T-helper 2 cell treated with Interferon-gamma antibody and Interleukin-4, amounts not matched to agents 5 μg/mL and 100 μg/mL, for 36 hours (primary cell): ENCODE data around the gene RMND1.

Source experiments
- DNase-seq: peaks from one replicate; pipeline ENCODE4 v3.0.0; 2021; ENCODE audit warnings: low spot score
- H3K27ac Mint-ChIP-seq: one replicate; pipeline ENCODE4 v1.8.0; 2021; ENCODE audit warnings: mild to moderate bottlenecking, mixed read lengths
- H3K27me3 Mint-ChIP-seq: one replicate; pipeline ENCODE4 v1.8.0; 2021; ENCODE audit warnings: low read depth, mixed read lengths
- H3K36me3 Mint-ChIP-seq: one replicate; pipeline ENCODE4 v1.8.0; 2021; ENCODE audit warnings: low read depth, mixed read lengths
- H3K4me1 Mint-ChIP-seq: one replicate; pipeline ENCODE4 v1.8.0; 2021; ENCODE audit warnings: low read depth, mixed read lengths
- H3K4me3 Mint-ChIP-seq: one replicate; pipeline ENCODE4 v1.8.0; 2022; ENCODE audit warnings: mild to moderate bottlenecking, moderate library complexity, mixed read lengths
- H3K9me3 Mint-ChIP-seq: one replicate; pipeline ENCODE4 v1.8.0; 2021; ENCODE audit warnings: mixed read lengths

RMND1 gene

GRCh38 chr6:151451950-151452749, at the start of gene RMND1:
Gene RMND1, minus strand, starts transcription at chr6:151452126. Its CDS starts 6,315 bp downstream, at chr6:151445811.
- peak; percentile 100 for DNase-seq
- peak within 1 kb of the TSS; percentile 91 for H3K4me3 Mint-ChIP-seq
- peaks cover 28% of the 10 kb centered on the region for H3K4me1 Mint-ChIP-seq
- peaks cover 3% of the 10 kb centered on the region for H3K27me3 Mint-ChIP-seq
- H3K9me3 Mint-ChIP-seq, result no peaks in the 10 kb centered on the region
- peak within 1 kb of the TSS; percentile 92 for H3K27ac Mint-ChIP-seq
- peaks cover 9% of the 10 kb centered on the region for H3K36me3 Mint-ChIP-seq

GRCh38 chr6:151499551-151499950, 47.6 kb upstream of the RMND1 start:
- no peaks in the 10 kb centered on the region for H3K9me3 Mint-ChIP-seq
- H3K4me3 Mint-ChIP-seq, result no peak overlapping the region
- H3K36me3 Mint-ChIP-seq, result no peaks in the 10 kb centered on the region
- peaks cover 13% of the 10 kb centered on the region for H3K4me1 Mint-ChIP-seq
- H3K27me3 Mint-ChIP-seq, result peaks cover 43% of the 10 kb centered on the region
- H3K27ac Mint-ChIP-seq, result no peak overlapping the region
- no peak for DNase-seq

GRCh38 chr6:151498327-151498726, 46.4 kb upstream of the RMND1 start:
- H3K4me1 Mint-ChIP-seq, result peaks cover 19% of the 10 kb centered on the region
- H3K27ac Mint-ChIP-seq, result no peak overlapping the region
- no peaks in the 10 kb centered on the region for H3K9me3 Mint-ChIP-seq
- DNase-seq, result no peak
- H3K27me3 Mint-ChIP-seq, result peaks cover 50% of the 10 kb centered on the region
- H3K36me3 Mint-ChIP-seq, result no peaks in the 10 kb centered on the region
- H3K4me3 Mint-ChIP-seq, result no peak overlapping the region

- Mint-ChIP-seq H3K4me3 (no peak overlapping the region), H3K36me3 (no peaks in the 10 kb centered on the region), H3K4me1 (peaks cover 22% of the 10 kb centered on the region), H3K27ac (no peak overlapping the region), H3K27me3 (peaks cover 55% of the 10 kb centered on the region), H3K9me3 (no peaks in the 10 kb centered on the region)
- no peak for DNase-seq
These were observed 46.0 kb upstream of the RMND1 start for GRCh38 chr6:151497905-151498304.

- peak overlapping the region; percentile 21 for H3K4me3 Mint-ChIP-seq
These were observed 43.5 kb upstream of the RMND1 start for GRCh38 chr6:151495380-151495779.

GRCh38 chr6:151494936-151495320, 43.0 kb upstream of the RMND1 start:
- peak overlapping the region; percentile 71 for H3K4me3 Mint-ChIP-seq
- no peak for DNase-seq
- no peaks in the 10 kb centered on the region for H3K36me3 Mint-ChIP-seq
- no peak overlapping the region for H3K27ac Mint-ChIP-seq
- peaks cover 19% of the 10 kb centered on the region for H3K4me1 Mint-ChIP-seq
- H3K27me3 Mint-ChIP-seq, result peaks cover 63% of the 10 kb centered on the region
- H3K9me3 Mint-ChIP-seq, result no peaks in the 10 kb centered on the region

More at GRCh38 chr6:151495380-151495779, 43.5 kb upstream of the RMND1 start:
- peaks cover 64% of the 10 kb centered on the region for H3K27me3 Mint-ChIP-seq
- DNase-seq, result no peak
- no peaks in the 10 kb centered on the region for H3K36me3 Mint-ChIP-seq
- H3K4me1 Mint-ChIP-seq, result peaks cover 22% of the 10 kb centered on the region
- no peak overlapping the region for H3K27ac Mint-ChIP-seq
- no peaks in the 10 kb centered on the region for H3K9me3 Mint-ChIP-seq

GRCh38 chr6:151494235-151494935, 42.5 kb upstream of the RMND1 start:
- H3K4me3 Mint-ChIP-seq, result peak overlapping the region; percentile 71
- peaks cover 59% of the 10 kb centered on the region for H3K27me3 Mint-ChIP-seq
- no peaks in the 10 kb centered on the region for H3K9me3 Mint-ChIP-seq
- H3K4me1 Mint-ChIP-seq, result peaks cover 18% of the 10 kb centered on the region
- no peak overlapping the region for H3K27ac Mint-ChIP-seq
- H3K36me3 Mint-ChIP-seq, result no peaks in the 10 kb centered on the region
- DNase-seq, result no peak

GRCh38 chr6:151493804-151494234, 41.9 kb upstream of the RMND1 start, which contains the start of gene CCDC170:
Gene CCDC170, plus strand, starts transcription at chr6:151494017. Its CDS starts 112 bp downstream, at chr6:151494129.
- Mint-ChIP-seq H3K27ac (no peak within 1 kb of the TSS), H3K27me3 (peaks cover 64% of the 10 kb centered on the region), H3K4me3 (peak within 1 kb of the TSS; percentile 71)

GRCh38 chr6:151493161-151493803, 41.4 kb upstream of the RMND1 start:
- DNase-seq, result no peak
- peaks cover 14% of the 10 kb centered on the region for H3K4me1 Mint-ChIP-seq
- H3K27me3 Mint-ChIP-seq, result peaks cover 65% of the 10 kb centered on the region
- no peak overlapping the region for H3K27ac Mint-ChIP-seq
- no peaks in the 10 kb centered on the region for H3K36me3 Mint-ChIP-seq
- H3K9me3 Mint-ChIP-seq, result no peaks in the 10 kb centered on the region
- no peak overlapping the region for H3K4me3 Mint-ChIP-seq

More at GRCh38 chr6:151493804-151494234, 41.9 kb upstream of the RMND1 start, which contains the start of gene CCDC170:
- Mint-ChIP-seq H3K36me3 (no peaks in the 10 kb centered on the region), H3K4me1 (peaks cover 18% of the 10 kb centered on the region), H3K9me3 (no peaks in the 10 kb centered on the region)
- no peak for DNase-seq

- Mint-ChIP-seq H3K27me3 (peaks cover 55% of the 10 kb centered on the region), H3K27ac (no peak overlapping the region), H3K36me3 (no peaks in the 10 kb centered on the region), H3K9me3 (no peaks in the 10 kb centered on the region), H3K4me1 (peaks cover 13% of the 10 kb centered on the region), H3K4me3 (no peak overlapping the region)
- no peak for DNase-seq
These were observed 39.1 kb upstream of the RMND1 start for GRCh38 chr6:151490996-151491395.

GRCh38 chr6:151488226-151488625, 36.3 kb upstream of the RMND1 start:
- H3K9me3 Mint-ChIP-seq, result no peaks in the 10 kb centered on the region
- no peak overlapping the region for H3K4me3 Mint-ChIP-seq
- no peak overlapping the region for H3K27ac Mint-ChIP-seq
- H3K27me3 Mint-ChIP-seq, result peaks cover 33% of the 10 kb centered on the region
- no peak for DNase-seq
- no peaks in the 10 kb centered on the region for H3K36me3 Mint-ChIP-seq
- peaks cover 2% of the 10 kb centered on the region for H3K4me1 Mint-ChIP-seq

- no peak overlapping the region for H3K4me3 Mint-ChIP-seq
- peaks cover 13% of the 10 kb centered on the region for H3K4me1 Mint-ChIP-seq
- no peaks in the 10 kb centered on the region for H3K9me3 Mint-ChIP-seq
- H3K27ac Mint-ChIP-seq, result no peak overlapping the region
- no peak for DNase-seq
- H3K27me3 Mint-ChIP-seq, result peaks cover 3% of the 10 kb centered on the region
- H3K36me3 Mint-ChIP-seq, result no peaks in the 10 kb centered on the region
These were observed 32.1 kb upstream of the RMND1 start for GRCh38 chr6:151483994-151484393.

- peak overlapping the region; percentile 91 for H3K27ac Mint-ChIP-seq
- no peaks in the 10 kb centered on the region for H3K27me3 Mint-ChIP-seq
- no peaks in the 10 kb centered on the region for H3K9me3 Mint-ChIP-seq
- H3K4me1 Mint-ChIP-seq, result peaks cover 13% of the 10 kb centered on the region
- no peak for DNase-seq
- H3K36me3 Mint-ChIP-seq, result no peaks in the 10 kb centered on the region
- peak overlapping the region; percentile 76 for H3K4me3 Mint-ChIP-seq
These were observed 30.4 kb upstream of the RMND1 start for GRCh38 chr6:151482290-151482689.

- Mint-ChIP-seq H3K9me3 (no peaks in the 10 kb centered on the region), H3K36me3 (no peaks in the 10 kb centered on the region), H3K4me1 (peaks cover 13% of the 10 kb centered on the region), H3K27me3 (no peaks in the 10 kb centered on the region), H3K27ac (peak overlapping the region; percentile 74), H3K4me3 (peak overlapping the region; percentile 54)
- no peak for DNase-seq
These were observed 29.9 kb upstream of the RMND1 start for GRCh38 chr6:151481786-151482185.
